COLO668 (cell line): ENCODE data around the gene TM9SF2.
A peak's percentile ranks its signal among the peaks of the same experiment; 100 is the strongest.

Experiments used
- DNase-seq: peaks from one replicate; lab custom pipeline; 2025; ENCODE audit not compliant: unreplicated experiment; lab: John Stamatoyannopoulos, UW

Gene TM9SF2

DNA sequence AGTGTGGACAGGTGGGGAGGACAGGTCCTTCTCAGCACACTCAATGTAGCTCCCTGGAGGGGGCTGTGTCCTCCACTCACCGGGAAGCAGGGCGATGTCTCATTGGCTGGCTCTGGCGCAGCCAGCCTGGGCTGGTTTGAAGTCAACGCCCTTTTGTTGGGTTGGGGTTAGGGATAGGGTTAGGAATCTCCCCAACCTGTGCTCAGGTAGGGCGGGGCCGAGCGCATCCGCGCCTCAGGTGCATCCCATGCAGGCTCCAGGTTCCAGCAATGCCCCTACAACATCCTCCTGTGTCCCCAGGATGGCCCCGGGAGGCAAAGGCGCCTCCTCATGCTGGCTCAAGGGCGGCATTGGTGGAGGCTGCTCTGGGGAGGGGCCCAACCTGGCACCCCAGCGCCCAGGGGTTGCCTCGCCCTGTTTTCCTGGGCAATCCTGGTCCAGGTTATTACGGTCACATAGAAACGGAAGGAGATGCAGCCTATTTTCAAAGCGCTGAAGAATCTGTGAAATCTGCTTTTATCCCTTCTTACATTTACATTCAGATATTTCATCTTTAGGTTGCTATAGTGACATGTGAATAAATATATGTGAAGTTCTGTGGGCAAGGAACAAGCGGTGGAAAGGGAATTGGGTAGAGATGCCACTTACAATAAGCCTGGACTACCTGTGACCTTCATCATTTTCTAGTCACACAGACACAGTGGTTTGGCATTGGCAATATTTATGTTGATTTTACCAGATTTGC, 74.3 kb downstream of the TM9SF2 start:
- DNase-seq = no peak

DNA sequence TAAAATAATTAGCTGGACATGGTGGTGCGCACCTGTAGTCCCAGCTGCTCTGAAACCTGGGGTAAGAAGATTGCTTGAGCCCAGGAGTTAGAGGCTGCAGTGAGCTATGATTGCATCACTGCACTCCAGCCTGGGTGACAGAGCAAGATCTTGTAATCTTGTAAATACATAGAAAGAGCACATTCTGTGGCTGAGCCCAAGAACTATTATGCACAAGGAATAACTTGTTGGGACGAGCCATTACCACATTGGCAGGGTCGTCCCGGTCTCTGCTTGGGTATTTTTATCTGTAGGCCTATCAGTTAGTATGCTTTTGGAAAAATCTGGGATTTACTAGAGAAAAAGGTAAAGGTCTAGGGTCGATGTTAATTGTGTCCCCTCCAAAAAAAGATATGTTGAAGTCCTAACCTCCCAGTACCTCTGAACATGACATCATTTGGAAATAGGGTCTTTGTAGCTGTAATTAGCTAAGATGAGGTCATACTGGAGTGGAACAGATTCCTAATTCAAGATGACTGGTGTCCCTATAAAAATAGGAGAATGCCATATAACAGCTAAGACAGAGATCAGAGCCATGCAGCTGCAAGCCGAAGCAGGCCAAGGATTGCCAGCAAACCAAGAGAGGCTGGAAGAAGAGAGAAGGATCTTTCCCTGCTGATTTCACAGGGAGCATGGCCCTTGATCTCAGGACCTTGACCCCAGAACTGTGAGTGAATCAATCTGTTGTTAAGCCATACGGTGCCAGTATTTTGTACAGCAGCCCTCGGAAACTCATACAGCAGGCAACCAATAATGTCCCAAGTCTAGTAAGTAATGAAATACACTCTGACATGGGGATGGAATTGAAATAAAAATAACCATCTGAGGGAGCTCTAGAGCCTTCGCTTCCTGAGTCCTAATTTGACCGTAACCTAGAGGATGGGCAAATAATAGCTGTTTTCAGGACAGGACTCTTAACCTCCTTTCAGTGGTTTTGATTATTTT, 77.0 kb downstream of the TM9SF2 start:
- DNase-seq = no peak

DNA sequence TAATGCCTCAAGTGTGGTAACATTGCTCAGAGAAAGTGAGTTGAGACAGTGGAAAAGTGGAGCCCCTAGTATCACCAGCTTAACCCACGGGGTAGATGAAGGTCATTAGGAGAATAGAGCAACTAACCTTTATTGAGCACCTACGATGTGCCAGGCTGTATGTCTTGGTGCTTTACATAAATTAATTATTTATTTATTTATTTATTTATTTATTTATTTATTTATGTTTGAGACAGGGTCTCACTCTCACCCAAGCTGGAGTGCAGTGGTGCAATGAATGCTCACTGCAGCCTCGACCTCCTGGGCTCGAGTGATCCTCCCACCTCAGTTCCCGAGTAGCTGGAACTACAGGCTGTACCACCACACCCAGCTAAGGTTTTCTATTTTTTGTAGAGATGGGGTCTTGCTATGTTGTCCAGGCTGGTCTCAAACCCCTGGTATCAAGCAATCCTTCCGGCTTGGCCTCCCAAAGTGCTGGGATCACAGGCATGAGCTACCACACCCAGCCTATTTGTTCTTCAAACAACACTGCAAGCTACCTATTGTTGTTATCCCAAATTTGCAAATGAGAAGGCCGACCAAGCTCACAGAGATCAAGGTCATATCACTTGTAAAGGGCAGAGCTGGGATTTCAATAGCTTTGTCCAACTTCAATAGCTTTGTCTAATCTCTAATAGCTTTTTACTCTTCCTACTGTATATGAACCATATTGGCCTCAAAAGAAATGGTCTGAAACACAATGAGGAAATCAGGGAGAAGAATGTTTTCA, 79.4 kb downstream of the TM9SF2 start:
- DNase-seq = no peak

DNA sequence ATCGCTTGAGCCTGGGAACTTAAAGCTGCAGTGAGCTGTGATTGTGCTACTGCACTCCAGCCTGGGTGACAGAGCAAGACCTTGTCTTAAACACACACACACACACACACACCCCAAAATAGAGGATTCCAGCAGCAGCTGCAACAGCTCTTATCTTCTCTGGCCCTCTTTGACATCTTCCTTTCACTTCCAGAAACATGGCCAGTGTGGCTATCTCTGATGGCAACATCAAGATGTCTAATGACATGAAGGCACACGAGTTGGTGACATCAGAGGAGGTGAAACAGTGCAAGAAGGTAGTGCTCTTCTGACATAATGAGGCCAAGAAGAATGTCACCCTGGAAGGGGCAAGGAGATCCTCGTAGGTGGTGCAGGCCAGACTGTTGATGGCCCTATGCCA, 81.2 kb downstream of the TM9SF2 start:
- no peak for DNase-seq

DNA sequence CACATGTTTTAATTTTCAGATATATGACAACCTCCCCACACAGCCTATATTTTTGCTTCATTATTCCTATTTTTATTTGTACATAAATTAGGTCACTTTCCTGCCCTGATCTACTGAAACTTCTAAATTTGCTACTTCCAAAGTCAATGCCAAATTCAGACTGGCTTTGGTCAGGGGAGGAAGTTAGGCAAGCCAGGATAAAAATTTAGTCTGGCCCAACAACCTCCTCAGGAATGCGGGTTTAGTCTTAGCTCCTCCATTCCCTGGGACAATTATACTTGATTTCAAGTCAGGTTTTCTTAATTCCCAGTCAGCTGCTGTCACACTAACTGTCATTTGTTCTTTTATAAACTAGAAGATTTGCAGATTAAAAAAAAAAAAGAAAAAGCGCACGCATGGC, 84.3 kb downstream of the TM9SF2 start:
- DNase-seq = no peak

DNA sequence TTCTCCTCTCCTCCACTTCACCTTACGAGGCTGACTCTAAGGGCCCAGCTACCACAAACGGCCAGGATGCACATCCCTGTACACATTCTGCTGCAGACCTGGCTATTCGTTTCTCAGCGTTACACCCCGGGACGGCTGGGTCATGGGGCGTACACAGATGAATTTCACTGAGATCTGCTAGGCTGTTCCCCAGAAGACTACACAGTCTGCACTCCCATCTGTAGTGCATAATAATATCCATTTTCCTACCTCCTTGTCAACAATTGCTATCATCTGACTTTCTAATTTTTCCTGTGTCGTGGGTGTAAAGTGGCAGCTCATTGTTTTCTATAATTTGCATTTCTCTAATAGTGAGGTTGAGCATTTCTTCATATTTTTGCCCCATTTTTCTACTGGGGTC, 85.7 kb downstream of the TM9SF2 start:
- DNase-seq = no peak

DNA sequence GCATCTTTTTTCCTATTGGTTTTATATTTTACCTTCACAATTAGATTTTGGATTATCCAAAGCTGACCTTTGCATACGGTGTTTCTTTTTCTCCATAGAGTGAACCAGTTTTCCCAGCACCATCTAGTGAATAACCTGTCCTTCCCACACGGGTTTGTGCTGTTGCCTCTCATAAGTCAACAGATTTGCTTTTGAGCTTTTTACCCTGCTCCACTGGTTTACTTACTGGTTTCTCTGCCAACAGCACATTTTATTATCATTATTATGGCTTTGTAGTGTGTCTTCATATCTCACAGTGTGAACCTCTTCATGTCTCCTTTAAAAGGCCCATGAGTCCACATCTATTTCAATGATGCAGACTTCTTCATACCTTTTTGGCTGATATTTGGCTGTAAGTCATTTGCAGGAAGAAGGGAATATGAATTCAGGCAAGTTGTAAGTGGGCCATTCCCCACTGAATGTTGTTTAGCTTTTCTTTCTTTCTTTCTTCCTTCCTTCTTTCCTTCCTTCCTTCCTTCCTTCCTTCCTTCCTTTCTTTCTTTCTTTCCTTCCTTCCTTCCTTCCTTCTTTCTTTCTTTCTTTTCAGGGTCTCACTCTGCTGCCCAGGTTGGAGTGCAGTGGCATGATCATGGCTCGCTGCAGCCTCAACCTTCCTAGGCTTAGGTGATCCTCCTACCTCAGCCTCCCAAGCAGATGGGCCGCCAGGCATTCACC, 86.8 kb downstream of the TM9SF2 start:
- DNase-seq = no peak

DNA sequence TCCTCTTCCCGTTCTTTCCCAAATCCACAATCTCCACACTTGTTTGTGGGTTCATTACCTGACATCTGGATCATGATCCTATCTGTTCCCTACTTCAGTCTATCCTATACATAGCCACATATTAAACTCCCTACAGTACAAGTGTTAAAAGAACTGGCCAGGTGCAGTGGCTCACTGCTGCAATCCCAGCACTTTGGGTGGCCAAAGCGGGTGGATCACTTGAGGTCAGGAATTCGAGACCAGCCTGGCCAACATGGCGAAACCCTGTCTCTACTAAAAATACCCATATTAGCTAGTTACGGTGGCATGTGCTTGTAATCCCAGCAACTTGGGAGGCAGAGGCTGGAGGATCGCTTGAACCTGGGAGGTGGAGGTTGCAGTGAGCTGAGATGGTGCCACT, 88.3 kb downstream of the TM9SF2 start:
- DNase-seq = no peak

DNA sequence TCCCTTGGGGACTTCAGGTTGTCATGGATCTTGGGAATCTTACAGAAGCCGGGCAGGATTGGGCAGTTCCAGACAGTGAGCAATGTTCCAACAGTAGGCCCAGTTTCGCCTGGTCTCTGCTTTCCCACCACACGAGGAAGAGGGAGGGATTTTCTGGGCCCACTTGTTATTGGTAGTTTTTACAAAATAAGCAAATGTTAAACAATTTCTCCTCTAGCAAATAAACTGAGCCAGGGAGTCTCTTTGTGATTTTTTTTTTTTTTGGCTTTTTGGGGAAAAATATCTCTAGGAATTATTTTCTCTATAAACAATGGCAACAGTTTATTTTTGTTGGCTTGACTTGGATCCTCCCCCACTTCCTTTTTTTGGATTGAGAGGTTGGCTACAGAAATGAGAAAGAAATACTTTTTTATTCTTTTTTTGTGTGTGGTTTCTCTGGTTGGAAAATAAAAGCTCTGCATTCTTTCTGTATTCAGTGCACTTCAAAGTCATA, 89.3 kb downstream of the TM9SF2 start:
- no peak for DNase-seq

DNA sequence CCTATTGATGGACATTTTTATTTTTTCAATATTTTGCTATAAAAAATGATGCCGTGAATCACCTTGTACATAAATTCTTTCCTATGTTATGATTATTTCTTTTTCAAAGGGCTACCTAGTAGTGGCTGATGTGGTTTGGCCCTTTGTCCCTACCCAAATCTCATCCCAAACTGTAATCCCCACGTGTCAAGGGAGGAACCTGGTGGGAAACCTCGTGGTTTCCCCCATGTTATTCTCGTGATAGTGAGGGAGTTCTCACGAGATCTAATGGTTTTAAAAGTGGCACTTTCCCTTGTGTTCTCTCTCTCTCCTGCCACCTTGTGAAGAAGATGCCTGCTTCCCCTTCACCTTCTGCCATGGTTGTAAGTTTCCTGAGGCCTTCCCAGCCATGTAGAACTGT, 94.9 kb downstream of the TM9SF2 start:
- DNase-seq = no peak

DNA sequence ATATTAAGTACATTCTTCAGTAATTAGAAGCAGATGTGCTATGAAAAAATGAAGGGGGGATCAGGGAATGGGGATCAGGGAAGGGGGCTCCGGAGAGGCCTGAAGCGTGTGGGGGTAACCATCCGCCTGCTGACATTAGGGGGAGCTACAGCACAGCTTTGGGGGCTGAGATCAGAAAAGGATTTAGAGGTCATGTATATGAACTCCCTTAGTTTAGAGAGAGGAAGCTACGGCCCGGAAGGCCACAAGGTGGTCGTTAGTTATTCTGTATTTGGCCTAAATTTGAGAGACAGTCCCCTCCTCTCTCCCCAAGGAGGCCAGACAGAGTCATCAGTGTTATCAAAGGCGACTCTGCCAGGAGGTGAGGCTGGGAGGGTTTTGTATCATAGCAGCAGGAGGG, 99.0 kb downstream of the TM9SF2 start:
- peak; percentile 30 for DNase-seq

DNA sequence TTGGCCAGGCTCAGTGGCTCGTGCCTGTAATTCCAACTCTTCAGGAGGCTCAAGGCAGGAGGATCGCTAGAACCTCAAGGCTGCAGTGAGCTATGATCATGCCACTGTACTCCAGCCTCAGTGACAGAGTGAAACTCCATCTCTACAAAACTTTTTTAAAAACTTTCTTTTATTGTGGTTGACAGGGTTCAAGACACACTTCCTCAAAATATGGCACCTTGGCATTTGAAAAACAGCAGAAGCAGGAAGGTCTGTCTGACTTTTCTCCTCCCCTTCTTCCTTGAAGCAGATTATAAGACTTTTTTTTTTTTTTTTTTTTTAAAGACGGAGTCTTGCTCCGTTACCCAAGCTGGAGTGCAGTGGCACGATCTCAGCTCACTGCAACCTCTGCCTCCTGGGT, 100.3 kb downstream of the TM9SF2 start:
- DNase-seq = no peak

DNA sequence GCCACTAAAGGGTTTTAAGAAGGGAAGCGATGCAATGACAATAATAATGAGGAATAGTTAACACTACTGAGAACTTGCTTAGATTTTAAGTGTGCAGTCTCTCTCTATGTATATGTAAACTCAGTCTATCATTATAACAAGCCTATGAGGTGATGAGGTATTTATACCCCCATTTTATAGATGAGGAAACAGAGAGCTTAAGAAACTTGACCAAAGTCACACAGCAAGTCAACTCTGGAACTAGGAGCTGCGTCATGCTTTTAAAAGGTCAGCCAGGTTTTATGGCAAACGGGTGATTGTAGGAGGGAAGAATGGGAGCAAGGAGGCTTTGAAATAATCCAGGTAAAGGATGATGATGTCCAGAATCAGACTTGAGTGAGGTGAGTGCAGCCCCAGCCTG, 103.4 kb downstream of the TM9SF2 start:
- DNase-seq = no peak

DNA sequence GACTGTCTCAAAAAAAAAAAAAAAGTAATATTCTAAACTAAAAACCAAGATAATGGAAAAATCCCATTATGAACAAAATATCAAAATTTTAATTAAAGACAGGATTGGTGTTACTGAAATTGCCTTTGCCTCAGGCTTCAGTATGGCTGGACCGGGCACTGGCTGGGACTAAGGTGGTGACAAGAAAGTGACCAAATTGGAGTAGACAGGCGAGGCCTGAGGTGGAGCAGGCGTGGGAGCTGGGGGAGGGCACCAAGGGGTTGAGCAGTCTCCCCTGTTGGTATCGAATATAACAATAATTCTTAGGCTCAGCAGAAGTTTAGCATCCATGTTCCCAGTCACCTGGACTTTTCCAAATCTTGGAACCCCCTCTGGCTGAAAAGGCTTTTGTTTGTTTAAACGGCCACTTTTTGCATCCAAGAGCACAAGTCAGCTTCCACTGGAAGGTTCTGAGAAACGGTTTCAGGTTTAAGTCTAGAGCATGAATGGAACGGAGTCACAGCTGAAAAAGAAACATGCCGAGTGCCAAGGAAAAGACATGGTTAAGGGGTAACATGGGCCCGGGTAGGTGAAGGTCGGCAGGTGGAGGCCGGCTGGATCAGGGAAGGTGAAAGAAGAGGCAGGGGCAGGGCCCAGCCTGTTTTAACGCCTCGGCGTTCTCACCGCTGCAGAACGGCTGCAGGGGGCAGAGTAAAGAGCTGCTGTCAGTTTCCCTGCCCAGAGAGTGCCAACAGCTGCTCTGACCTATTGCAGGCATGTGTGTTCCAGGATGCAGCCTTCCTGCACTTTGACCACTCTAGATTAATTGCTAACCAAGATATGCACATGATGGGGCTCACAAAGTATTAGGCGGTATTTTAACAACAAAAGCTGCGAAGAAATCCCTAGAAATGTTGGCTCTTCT, 104.4 kb downstream of the TM9SF2 start:
- DNase-seq = peak; percentile 81

DNA sequence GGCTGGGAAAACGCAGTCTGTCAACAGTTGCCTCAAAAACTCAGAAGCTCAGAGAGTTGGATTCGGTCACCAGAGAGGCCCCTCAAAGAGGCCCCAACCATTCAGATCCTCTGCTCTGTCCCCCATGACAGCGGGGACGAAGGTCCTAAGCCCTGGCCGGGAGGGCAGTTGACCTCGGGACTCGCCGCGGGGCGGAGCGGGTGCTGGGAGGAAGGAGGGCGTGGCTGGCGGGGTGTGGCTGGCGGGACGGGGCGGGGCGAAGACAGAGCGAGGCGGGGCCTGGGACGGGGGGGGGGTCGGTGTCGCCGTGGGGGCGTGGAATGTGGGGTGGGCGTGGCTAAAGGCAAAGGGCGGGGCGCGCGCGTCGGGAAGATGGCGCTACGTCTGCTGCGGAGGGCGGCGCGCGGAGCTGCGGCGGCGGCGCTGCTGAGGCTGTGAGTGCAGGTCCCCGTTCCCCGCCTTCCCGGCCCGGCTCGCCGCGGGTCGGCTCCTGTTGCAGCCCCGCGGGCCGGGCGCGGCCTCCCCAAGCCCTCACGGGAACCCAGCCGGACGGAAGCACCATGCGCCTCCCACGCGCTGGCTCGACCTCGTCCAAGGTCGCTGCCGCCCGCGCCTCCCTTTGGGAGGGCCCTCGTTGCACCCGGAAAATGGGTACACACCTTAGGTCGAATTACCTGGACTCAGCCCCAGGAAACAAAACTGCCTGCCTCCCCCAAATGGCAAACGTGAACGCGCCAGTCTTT, 105.2 kb downstream of the TM9SF2 start, which contains the start of gene CLYBL:
CLYBL (plus strand) TSS at position 367 of the 743 bp plus-strand sequence.
- DNase-seq = peak; percentile 98

DNA sequence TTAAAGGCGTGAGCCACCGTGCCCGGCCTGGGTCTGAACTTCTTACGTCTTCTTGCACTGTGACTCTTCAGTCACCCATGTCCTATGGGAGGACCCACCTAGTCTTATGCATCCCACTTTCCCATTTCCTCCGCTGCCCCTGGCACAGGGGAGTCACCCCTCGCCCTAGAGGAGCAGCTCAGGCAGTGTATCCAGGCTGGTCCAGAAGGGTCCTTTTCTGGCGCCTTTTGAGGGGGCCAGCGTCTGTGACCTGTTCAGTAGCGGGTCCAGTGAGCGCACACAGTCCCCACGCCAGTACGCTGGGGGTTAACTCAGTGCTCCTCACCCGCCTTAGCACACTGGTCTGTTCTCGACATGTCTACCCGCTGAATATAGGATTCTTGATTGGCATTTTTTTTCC, 107.1 kb downstream of the TM9SF2 start:
- DNase-seq = no peak

DNA sequence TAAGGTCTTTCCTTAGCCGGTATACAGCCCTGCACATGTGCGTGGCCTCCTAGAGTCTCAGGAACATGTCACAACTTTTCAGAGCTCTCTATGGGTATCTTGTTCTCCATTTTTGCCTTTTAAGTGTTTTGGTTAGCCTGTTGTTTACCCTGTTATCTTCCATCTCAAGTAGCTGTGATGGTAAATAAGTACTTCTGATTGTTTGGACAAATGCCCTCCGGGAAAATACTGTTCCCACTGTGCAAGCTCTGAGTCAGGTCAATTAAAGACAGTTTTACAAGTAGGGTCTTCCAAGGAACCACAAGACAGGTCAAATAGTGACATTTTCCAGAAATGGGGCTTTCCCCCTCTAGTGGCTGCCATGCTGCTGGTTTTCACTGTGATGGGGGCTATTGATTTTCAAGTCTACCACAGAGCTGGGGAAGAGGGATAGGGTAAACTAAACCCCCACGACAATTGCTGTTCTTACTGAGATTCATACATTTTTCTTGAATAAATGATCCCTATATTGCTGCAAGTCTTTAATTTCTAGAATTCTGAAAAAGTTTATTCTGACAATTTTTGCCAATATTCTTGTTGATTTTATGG, 109.5 kb downstream of the TM9SF2 start:
- DNase-seq = no peak
